Panc1 (cell line): ENCODE data around the gene GABRE.

Source experiments
- CTCF ChIP-seq: fragments of 450-650 bp; IDR thresholded peaks from 2 replicates; pipeline ENCODE4 v1.5.1; 2017; ENCODE audit warnings: mild to moderate bottlenecking
- POLR2AphosphoS5 ChIP-seq: IDR thresholded peaks from 2 replicates; pipeline ENCODE4 v1.6.1; 2012; ENCODE audit warnings: mild to moderate bottlenecking, low read depth, low read length, moderate library complexity
- REST ChIP-seq, 2 experiments: IDR thresholded peaks; 2 replicates each; pipeline ENCODE4 v1.6.1; 2011 to 2012; ENCODE audit warnings: low read depth in 2 of 2, control low read depth in 1 of 2, low read length in 1 of 2, mild to moderate bottlenecking in 1 of 2, moderate library complexity in 1 of 2; ENCODE audit not compliant: insufficient read depth in 1 of 2

DNA sequence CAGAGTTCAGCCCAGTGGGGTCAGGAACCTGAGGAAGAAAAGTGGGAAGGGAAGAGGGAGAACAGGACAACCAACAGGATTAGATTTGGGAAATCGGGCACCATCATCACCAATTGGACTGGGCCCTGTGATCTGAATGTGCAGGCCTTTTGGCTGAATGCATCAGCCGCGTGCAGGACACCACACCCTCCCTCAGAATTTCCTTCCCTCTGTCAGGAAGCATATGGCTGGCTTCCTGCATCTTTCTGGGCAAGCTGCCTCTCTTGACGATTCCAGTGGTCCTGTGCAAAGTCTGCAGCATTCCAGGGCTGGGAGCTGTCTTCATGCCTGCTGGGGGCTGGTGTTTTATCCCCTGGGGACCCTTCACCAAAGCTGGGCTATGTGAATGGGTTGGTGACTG lies 45.4 kb downstream of the GABRE start:
- TF ChIP-seq CTCF = no peak
- TF ChIP-seq POLR2AphosphoS5 = no peak
- no peak for TF ChIP-seq REST (IDR thresholded peaks at IDR 0.05; ENCODE audit: insufficient read depth in 1 of 2, low read depth in 2 of 2, low read length in 1 of 2)
